H1 (cell line): ENCODE measurements around the gene TTBK2. TPM values are rescaled to one million over a fixed set of nuclear protein-coding genes. Genes with fewer than 3 reads are reported as not detected.

Source experiments
- CTCF ChIA-PET: fragments of 300-600 bp; sonication (Branson Sonifier 250); formaldehyde crosslinking; loops from one replicate; lab custom pipeline; 2021; ENCODE audit not compliant: partially characterized antibody; lab: Charles Lee
- POLR2A ChIA-PET: fragments of 300-600 bp; sonication (Branson Sonifier 250); formaldehyde crosslinking; loops from one replicate; lab custom pipeline; 2021; ENCODE audit warnings: inconsistent platforms; ENCODE audit not compliant: partially characterized antibody; lab: Charles Lee
- DNase-seq, 2 experiments: peaks; one replicate each; pipeline versions ENCODE4 v3.0.0 to v3.0.0-alpha.2; 2010 to 2022; ENCODE audit warnings: low spot score in 2 of 2, low read depth in 1 of 2, mixed read lengths in 1 of 2
- FAIRE-seq: peaks from 2 replicates; lab custom pipeline; 2011; peaks lifted over from hg19 to GRCh38; lab: Jason Lieb, UNC
- H2AFZ ChIP-seq: 2 replicates; pipeline ENCODE4 v1.8.1; 2012; ENCODE audit warnings: low read length, inconsistent platforms
- H2AK5ac ChIP-seq: 2 replicates; pipeline ENCODE4 v1.6.1; 2013; ENCODE audit warnings: low read depth, low read length
- H2BK120ac ChIP-seq: replicated peaks from 2 replicates; pipeline ENCODE3; 2013; ENCODE audit warnings: low read depth, low read length, inconsistent platforms
- H2BK12ac ChIP-seq: 2 replicates; pipeline ENCODE4 v1.6.1; 2013; ENCODE audit warnings: low read depth, low read length
- H2BK15ac ChIP-seq: 2 replicates; pipeline ENCODE4 v1.6.1; 2013; ENCODE audit warnings: low read length
- H2BK20ac ChIP-seq: 2 replicates; pipeline ENCODE4 v1.6.1; 2013; ENCODE audit warnings: low read length
- H2BK5ac ChIP-seq: 2 replicates; pipeline ENCODE4 v1.6.1; 2013; ENCODE audit warnings: low read depth, low read length
- H3K14ac ChIP-seq: 2 replicates; pipeline ENCODE4 v1.6.1; 2013; ENCODE audit warnings: inconsistent platforms; ENCODE audit not compliant: insufficient read length
- H3K18ac ChIP-seq: 2 replicates; pipeline ENCODE4 v1.6.1; 2013; ENCODE audit warnings: low read length; ENCODE audit errors: extremely low read depth
- H3K23ac ChIP-seq: 2 replicates; pipeline ENCODE4 v1.6.1; 2013; ENCODE audit warnings: inconsistent platforms; ENCODE audit not compliant: insufficient read length
- H3K23me2 ChIP-seq: 2 replicates; pipeline ENCODE4 v1.6.1; 2013; ENCODE audit warnings: low read depth, low read length
- H3K27ac ChIP-seq: 2 replicates; pipeline ENCODE4 v1.6.1; 2011; ENCODE audit warnings: low read depth, low read length, inconsistent platforms
- H3K27me3 ChIP-seq, 4 experiments: replicated peaks in 1 of 4; 1 replicate in 1 of 4; 2 replicates in 3 of 4; pipeline versions ENCODE4 v1.6.1 to v1.8.1; 2011 to 2013; ENCODE audit warnings: low read length in 3 of 4, mild to moderate bottlenecking in 3 of 4, inconsistent platforms in 2 of 4, mixed read lengths in 2 of 4, moderate library complexity in 1 of 4; ENCODE audit not compliant: control insufficient read depth in 3 of 4, insufficient read depth in 3 of 4; ENCODE audit errors: extremely low read depth in 1 of 4
- H3K36me3 ChIP-seq, 4 experiments: 2 replicates each; pipeline versions ENCODE4 v1.6.1 to v1.8.1; 2011 to 2013; ENCODE audit warnings: mild to moderate bottlenecking in 4 of 4, low read length in 3 of 4, moderate library complexity in 2 of 4, control low read depth in 1 of 4, inconsistent platforms in 1 of 4; ENCODE audit not compliant: insufficient read depth in 4 of 4, control insufficient read depth in 2 of 4
- H3K4ac ChIP-seq: replicated peaks from 2 replicates; pipeline ENCODE3; 2013; ENCODE audit warnings: low read length, low read depth, mixed read lengths, inconsistent platforms; ENCODE audit not compliant: insufficient read length
- H3K4me1 ChIP-seq, 4 experiments: replicated peaks in 1 of 4; 1 replicate in 1 of 4; 2 replicates in 3 of 4; pipeline versions ENCODE4 v1.6.1 to v1.8.1; 2011 to 2013; ENCODE audit warnings: low read length in 3 of 4, inconsistent platforms in 2 of 4, mixed read lengths in 1 of 4; ENCODE audit not compliant: insufficient read depth in 4 of 4, control insufficient read depth in 3 of 4
- H3K4me2 ChIP-seq, 2 experiments: 2 replicates each; pipeline versions ENCODE4 v1.6.1 to v1.8.1; 2011 to 2013; ENCODE audit warnings: low read depth in 2 of 2, low read length in 2 of 2, control low read depth in 1 of 2, inconsistent platforms in 1 of 2, mild to moderate bottlenecking in 1 of 2; ENCODE audit not compliant: insufficient read depth in 1 of 2
- H3K4me3 ChIP-seq, 4 experiments: fragments of 200-600, 300-600 bp in 1 of 4; sonication (generic), shearing (Covaris generic), sonication (Bioruptor Twin) in 1 of 4; 2 replicates each; pipeline versions ENCODE4 v1.5.1 to v1.8.1; 2011 to 2016; ENCODE audit warnings: low read length in 4 of 4, low read depth in 3 of 4, control low read depth in 2 of 4, inconsistent platforms in 2 of 4, mild to moderate bottlenecking in 2 of 4, mixed read lengths in 1 of 4, moderate library complexity in 1 of 4; ENCODE audit not compliant: insufficient read depth in 2 of 4; ENCODE audit errors: extremely low read depth in 1 of 4
- H3K56ac ChIP-seq: replicated peaks from 2 replicates; pipeline ENCODE3; 2013; ENCODE audit warnings: low read depth, mild to moderate bottlenecking, mixed read lengths, low read length, inconsistent platforms; ENCODE audit not compliant: insufficient read length
- H3K79me1 ChIP-seq: 2 replicates; pipeline ENCODE4 v1.6.1; 2013; ENCODE audit warnings: low read depth, low read length, control low read depth
- H3K79me2 ChIP-seq, 2 experiments: 2 replicates each; pipeline versions ENCODE4 v1.6.1 to v1.8.1; 2012 to 2013; ENCODE audit warnings: low read length in 2 of 2, mild to moderate bottlenecking in 2 of 2, inconsistent platforms in 1 of 2; ENCODE audit not compliant: insufficient read depth in 2 of 2, control insufficient read depth in 1 of 2
- H3K9ac ChIP-seq, 4 experiments: replicated peaks in 1 of 4; 1 replicate in 1 of 4; 2 replicates in 3 of 4; pipeline versions ENCODE4 v1.6.1 to v1.8.1; 2011 to 2013; ENCODE audit warnings: low read depth in 3 of 4, low read length in 3 of 4, control low read depth in 2 of 4, mild to moderate bottlenecking in 2 of 4, moderate library complexity in 2 of 4, inconsistent platforms in 1 of 4; ENCODE audit errors: extremely low read depth in 1 of 4
- H3K9me3 ChIP-seq, 2 experiments: 2 replicates each; pipeline versions ENCODE4 v1.6.1 to v1.8.1; 2012 to 2013; ENCODE audit warnings: mild to moderate bottlenecking in 2 of 2, moderate library complexity in 2 of 2, control low read depth in 1 of 2, inconsistent platforms in 1 of 2, low read depth in 1 of 2, low read length in 1 of 2, mixed read lengths in 1 of 2; ENCODE audit not compliant: insufficient read depth in 2 of 2
- H4K20me1 ChIP-seq, 2 experiments: replicated peaks in 1 of 2; 2 replicates each; pipeline versions ENCODE3 to v1.8.1; 2011 to 2013; ENCODE audit warnings: inconsistent platforms in 2 of 2, low read length in 2 of 2, mild to moderate bottlenecking in 1 of 2; ENCODE audit not compliant: insufficient read depth in 2 of 2, control insufficient read depth in 1 of 2
- H4K5ac ChIP-seq: 2 replicates; pipeline ENCODE4 v1.6.1; 2013; ENCODE audit warnings: low read length, low read depth, mixed read lengths, inconsistent platforms; ENCODE audit not compliant: insufficient read length
- H4K8ac ChIP-seq: 2 replicates; pipeline ENCODE4 v1.8.0; 2013; ENCODE audit warnings: mild to moderate bottlenecking, moderate library complexity, low read length, inconsistent platforms; ENCODE audit not compliant: insufficient read depth; ENCODE audit errors: extremely low read depth
- H4K91ac ChIP-seq: replicated peaks from 2 replicates; pipeline ENCODE3; 2013; ENCODE audit warnings: low read length, mixed read lengths, inconsistent platforms; ENCODE audit not compliant: insufficient read length
- CREB1 ChIP-seq: IDR thresholded peaks from 2 replicates; pipeline ENCODE4 v1.6.1; 2012; ENCODE audit warnings: inconsistent platforms
- CTCF ChIP-seq, 3 experiments: IDR thresholded peaks; 1 replicate in 2 of 3; 2 replicates in 1 of 3; pipeline versions ENCODE4 v1.5.1 to v1.6.1; 2011; ENCODE audit warnings: low read length in 3 of 3, mild to moderate bottlenecking in 3 of 3, inconsistent platforms in 2 of 3, low read depth in 1 of 3, moderate library complexity in 1 of 3; ENCODE audit not compliant: insufficient read depth in 1 of 3; ENCODE audit errors: control extremely low read depth in 1 of 3
- HDAC2 ChIP-seq, 2 experiments: fragments of 300-600 bp in 1 of 2; sonication (generic) in 1 of 2; IDR thresholded peaks; 2 replicates each; pipeline ENCODE4 v1.6.1; 2011 to 2012; ENCODE audit warnings: low read depth in 2 of 2, low read length in 2 of 2, mild to moderate bottlenecking in 2 of 2, moderate library complexity in 2 of 2, borderline replicate concordance in 1 of 2, inconsistent platforms in 1 of 2
- JUN ChIP-seq: IDR thresholded peaks from 2 replicates; pipeline ENCODE4 v1.6.1; 2011; ENCODE audit warnings: low read depth, mild to moderate bottlenecking, improper control_type of control experiment, low read length
- MAFK ChIP-seq: IDR thresholded peaks from 2 replicates; pipeline ENCODE4 v1.6.1; 2012; ENCODE audit warnings: low read depth, mild to moderate bottlenecking, improper control_type of control experiment, low read length
- MAX ChIP-seq: IDR thresholded peaks from 2 replicates; pipeline ENCODE4 v1.6.1; 2012; ENCODE audit warnings: inconsistent platforms
- PHF8 ChIP-seq: fragments of 200-600 bp; sonication (generic); conservative IDR thresholded peaks from 2 replicates; pipeline ENCODE4 v1.7.1; 2012; ENCODE audit warnings: low read depth, mild to moderate bottlenecking, inconsistent platforms, low read length, moderate library complexity
- POU5F1 ChIP-seq: IDR thresholded peaks from 2 replicates; pipeline ENCODE4 v1.6.1; 2011; ENCODE audit warnings: low read depth, mild to moderate bottlenecking, low read length, moderate library complexity
- RXRA ChIP-seq: IDR thresholded peaks from 2 replicates; pipeline ENCODE4 v1.6.1; 2011; ENCODE audit warnings: low read depth, mild to moderate bottlenecking, low read length, moderate library complexity; ENCODE audit not compliant: insufficient read depth
- SRF ChIP-seq: IDR thresholded peaks from 2 replicates; pipeline ENCODE4 v1.6.1; 2011; ENCODE audit warnings: mild to moderate bottlenecking, low read depth, low read length, moderate library complexity
- WGBS, 2 experiments: shearing (Covaris generic) in 1 of 2; methylation state at CpG; one replicate each; pipeline versions ENCODE4 v1.1.6 to v1.1.7; 2013 to 2015; ENCODE audit warnings: low lambda C conversion rate in 2 of 2, mixed read lengths in 2 of 2, inconsistent platforms in 1 of 2, low coverage in 1 of 2, missing lambda C conversion rate in 1 of 2; ENCODE audit not compliant: insufficient replicate concordance in 2 of 2, insufficient coverage in 1 of 2, insufficient read length in 1 of 2; ENCODE audit errors: extremely low coverage in 1 of 2, missing lambda C conversion rate in 1 of 2; 5-methylcytosine and 5-hydroxymethylcytosine counted together
- polyA plus RNA-seq, 7 experiments: library from polyadenylated mRNA; depleted of rRNA in 3 of 7; stranded (reverse) in 5 of 7; unstranded in 2 of 7; fragments of >200 nt in 5 of 7; fragments of 200-250 nt in 2 of 7; gene quantifications; 1 replicate in 5 of 7; 2 replicates in 1 of 7; 4 replicates in 1 of 7; pipeline versions ENCODE4 v1.2.1 to v1.2.3, GENCODE V29; 2011 to 2013; ENCODE audit warnings: missing spikeins in 2 of 7, mixed read lengths in 2 of 7
- total RNA-seq: library from RNA; stranded (reverse); fragmentation: NEBNext Ultra II Directional; extraction: Animal tissue kit (Norgen Biotek cat#: 25700); gene quantifications from 2 replicates; pipeline ENCODE4 v1.2.1, GENCODE V29; 2021

Gene TTBK2
- total and polyA plus RNA-seq, 2 of the 8 experiments (the other 6 are each of a cell fraction or from before 2014, with no cell fraction given): 2.7 to 18.2 TPM

DNA sequence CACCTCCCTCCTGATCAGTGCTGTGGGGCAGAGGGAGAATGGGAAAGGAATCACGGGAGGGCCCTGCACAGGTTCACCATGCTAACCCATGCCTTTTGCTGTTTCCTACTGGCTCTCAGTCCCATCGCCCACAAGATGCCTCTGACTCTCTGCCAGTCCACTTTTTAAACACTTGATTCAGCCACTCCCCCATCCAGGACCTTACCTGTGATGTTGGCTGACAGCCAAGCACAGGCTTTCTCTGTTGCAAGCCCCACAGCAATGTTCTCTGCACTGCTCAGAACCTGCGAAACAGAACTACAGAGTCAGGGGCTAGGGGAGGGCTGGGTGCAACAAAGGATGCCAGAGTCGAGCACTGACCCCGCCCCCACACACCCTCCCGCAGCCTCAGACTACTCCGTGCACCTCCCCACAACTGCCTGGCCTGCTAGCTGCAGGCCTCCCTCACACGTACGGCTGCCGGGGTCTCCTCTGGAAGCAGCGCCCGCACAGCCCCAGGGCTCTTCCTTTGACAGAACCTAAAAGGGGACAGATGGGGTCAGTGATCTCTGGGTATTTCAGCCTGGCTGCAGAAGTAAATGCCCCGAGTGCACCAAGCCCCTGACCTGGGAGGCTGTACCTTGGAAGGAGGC lies 192.7 kb downstream of the TTBK2 start:
- no peak overlapping the region for H3K14ac ChIP-seq
- no peaks in the 10 kb centered on the region for H3K27me3 ChIP-seq
- no peak overlapping the region for H3K27ac ChIP-seq
- FAIRE-seq (no peak), DNase-seq (peak in 1 of 2 experiments; percentile 45)
- no peak overlapping the region for H3K9ac ChIP-seq
- H4K5ac ChIP-seq: no peak overlapping the region
- H3K23me2 ChIP-seq: 0 out of 2 replicates have a peak, but pooled peaks cover 2% of the 10 kb centered on the region
- ChIA-PET CTCF (no interaction called here), POLR2A (no interaction called here)
- H4K8ac ChIP-seq: no peak overlapping the region
- H3K4me2 ChIP-seq: no peak overlapping the region
- H2BK5ac ChIP-seq: peak overlapping the region; percentile 52
- H2BK12ac ChIP-seq: no peak overlapping the region
- H2BK15ac ChIP-seq: no peak overlapping the region
- no peak overlapping the region for H2BK120ac ChIP-seq
- H3K9me3 ChIP-seq: no peaks in the 10 kb centered on the region
- peaks cover 12 to 66% (median 32%) of the 10 kb centered on the region in 4 experiments for H3K36me3 ChIP-seq
- no peak overlapping the region for H2AFZ ChIP-seq
- H2BK20ac ChIP-seq: no peak overlapping the region
- peaks cover 0 to 10% (median 7%) of the 10 kb centered on the region in 4 experiments; a peak in 5 of 7 replicates for H3K4me1 ChIP-seq
- H4K91ac ChIP-seq: no peak overlapping the region
- H3K79me2 ChIP-seq: no peaks in the 10 kb centered on the region
- WGBS, 2 experiments: 90% methylated on average over 13 of the region's 13 CpGs; no CpG with 5 or more reads in 1 of the 2 experiments
- peaks cover 6 to 7% of the 10 kb centered on the region in 2 experiments for H4K20me1 ChIP-seq
- H3K4me3 ChIP-seq: no peak overlapping the region
- no peak overlapping the region for H3K23ac ChIP-seq
- no peak overlapping the region for H3K56ac ChIP-seq
- H3K79me1 ChIP-seq: no peaks in the 10 kb centered on the region; the same call in 1 of the 2 replicates
- H3K4ac ChIP-seq: no peak overlapping the region
- H2AK5ac ChIP-seq: no peak overlapping the region
- H3K18ac ChIP-seq: no peak overlapping the region
- TF ChIP-seq CTCF (IDR thresholded peaks at IDR 0.05; ENCODE audit: control extremely low read depth in 1 of 3, insufficient read depth in 1 of 3, low read depth in 1 of 3, low read length in 3 of 3): no peak
- TF ChIP-seq MAX: no peak
- no peak for TF ChIP-seq SRF
- no peak for TF ChIP-seq RXRA
- TF ChIP-seq JUN: no peak
- TF ChIP-seq MAFK: no peak
- TF ChIP-seq CREB1: no peak
- no peak for TF ChIP-seq POU5F1
- no peak for TF ChIP-seq PHF8
- no peak for TF ChIP-seq HDAC2 (IDR thresholded peaks at IDR 0.05; ENCODE audit: borderline replicate concordance in 1 of 2, low read depth in 2 of 2, low read length in 2 of 2)
